ENCODE data around the gene GATA3. TPM values are rescaled to one million over a fixed set of nuclear protein-coding genes. Genes with fewer than 3 reads are reported as not detected.

The GATA3 gene
- total RNA-seq, 1 experiment from 2014 or later: 3.1 TPM

GRCh38 chr10:8052956-8053445 lies 1.5 kb upstream of the GATA3 start:
- Histone ChIP-seq H3K27me3 (replicated peaks; ENCODE audit: insufficient read depth, low read depth, low read length, poor library complexity) (peaks cover 54% of the 10 kb centered on the region), H3K9me3 (ENCODE audit: low read depth, low read length, poor library complexity, severe bottlenecking) (no peaks in the 10 kb centered on the region), H3K4me1 (ENCODE audit: insufficient read depth, low read length, poor library complexity, severe bottlenecking) (peaks cover 22% of the 10 kb centered on the region), H3K27ac (ENCODE audit: low read depth, low read length, poor library complexity, severe bottlenecking) (no peak overlapping the region), H3K4me3 (ENCODE audit: low read depth, low read length, poor library complexity, severe bottlenecking) (peak overlapping the region; percentile 55), H3K36me3 (ENCODE audit: insufficient read depth, low read length, poor library complexity, severe bottlenecking) (no peaks in the 10 kb centered on the region)
- intact Hi-C loops (cut with micrococcal nuclease; ENCODE audit: unreplicated experiment): loop anchor here (2.0 to 10.0 kb wide), 5 partner anchors 181 to 1152 kb away; no protein-coding TSS in a partner anchor
- peak; percentile 88 for TF ChIP-seq CTCF (conservative IDR thresholded peaks at IDR 0.05; ENCODE audit: low read depth, low read length)
- no peak for TF ChIP-seq EZH2 (IDR thresholded peaks at IDR 0.05; ENCODE audit: borderline replicate concordance, low read depth, low read length, poor library complexity, severe bottlenecking)
- POLR2A ChIA-PET (ENCODE audit: low non-redundant PET): no interaction called here
- no peak for DNase-seq (ENCODE audit: low spot score)
- no TSS peak for BruUV-seq (replicated peaks)
- CTCF ChIA-PET: no interaction called here

- intact Hi-C loops (cut with micrococcal nuclease; ENCODE audit: unreplicated experiment): loop anchor here (2.0 to 10.0 kb wide), 5 partner anchors 181 to 1151 kb away; no protein-coding TSS in a partner anchor
- peak overlapping the region; percentile 55 for H3K4me3 ChIP-seq (ENCODE audit: low read depth, low read length, poor library complexity, severe bottlenecking)
- H3K36me3 ChIP-seq (ENCODE audit: insufficient read depth, low read length, poor library complexity, severe bottlenecking): no peaks in the 10 kb centered on the region
- H3K27me3 ChIP-seq (replicated peaks; ENCODE audit: insufficient read depth, low read depth, low read length, poor library complexity): peaks cover 47% of the 10 kb centered on the region
- ChIA-PET POLR2A (ENCODE audit: low non-redundant PET) (no interaction called here), CTCF (interaction anchor here (0.6 to 0.7 kb wide), 2 partner anchors 103 to 1155 kb away, joined by 4 to 6 read pairs; no protein-coding TSS in a partner anchor)
- BruUV-seq (replicated peaks): no TSS peak
- peak; percentile 92 for DNase-seq (ENCODE audit: low spot score)
- H3K9me3 ChIP-seq (ENCODE audit: low read depth, low read length, poor library complexity, severe bottlenecking): no peaks in the 10 kb centered on the region
- peak overlapping the region; percentile 22 for H3K27ac ChIP-seq (ENCODE audit: low read depth, low read length, poor library complexity, severe bottlenecking)
- H3K4me1 ChIP-seq (ENCODE audit: insufficient read depth, low read length, poor library complexity, severe bottlenecking): peaks cover 22% of the 10 kb centered on the region
- TF ChIP-seq EZH2 (IDR thresholded peaks at IDR 0.05; ENCODE audit: borderline replicate concordance, low read depth, low read length, poor library complexity, severe bottlenecking): no peak
- no peak for TF ChIP-seq CTCF (conservative IDR thresholded peaks at IDR 0.05; ENCODE audit: low read depth, low read length)
These were observed 843 bp upstream of the GATA3 start for GRCh38 chr10:8053446-8054243.

- no peaks in the 10 kb centered on the region for H3K9me3 ChIP-seq (ENCODE audit: low read depth, low read length, poor library complexity, severe bottlenecking)
- H3K4me1 ChIP-seq (ENCODE audit: insufficient read depth, low read length, poor library complexity, severe bottlenecking): peaks cover 21% of the 10 kb centered on the region
- DNase-seq (ENCODE audit: low spot score): no peak
- CTCF ChIA-PET: interaction anchor here (0.6 to 0.7 kb wide), 2 partner anchors 102 to 1154 kb away, joined by 4 to 6 read pairs; no protein-coding TSS in a partner anchor
- peaks cover 42% of the 10 kb centered on the region for H3K27me3 ChIP-seq (replicated peaks; ENCODE audit: insufficient read depth, low read depth, low read length, poor library complexity)
- intact Hi-C loops (cut with micrococcal nuclease; ENCODE audit: unreplicated experiment): loop anchor here (5.0 to 10.0 kb wide), 4 partner anchors 182 to 1151 kb away; no protein-coding TSS in a partner anchor
- TF ChIP-seq CTCF (conservative IDR thresholded peaks at IDR 0.05; ENCODE audit: low read depth, low read length) (no peak), EZH2 (IDR thresholded peaks at IDR 0.05; ENCODE audit: borderline replicate concordance, low read depth, low read length, poor library complexity, severe bottlenecking) (no peak)
- no peak overlapping the region for H3K27ac ChIP-seq (ENCODE audit: low read depth, low read length, poor library complexity, severe bottlenecking)
- H3K4me3 ChIP-seq (ENCODE audit: low read depth, low read length, poor library complexity, severe bottlenecking): peak overlapping the region; percentile 55
- POLR2A ChIA-PET (ENCODE audit: low non-redundant PET): no interaction called here
- H3K36me3 ChIP-seq (ENCODE audit: insufficient read depth, low read length, poor library complexity, severe bottlenecking): no peaks in the 10 kb centered on the region
- BruUV-seq (replicated peaks): no TSS peak
These were observed 319 bp upstream of the GATA3 start for GRCh38 chr10:8054244-8054493.
